Muscle layer of duodenum (tissue), 2 donors: ENCODE measurements around the gene IFITM5.
"Not testable (repeated sequence)": the region's sequence is repeated elsewhere in the genome, so short reads cannot be mapped to it uniquely, and the experiment has no call there.

Source experiments
- H3K27ac ChIP-seq: one replicate; pipeline ENCODE4 v1.7.0; 2013; ENCODE audit warnings: mild to moderate bottlenecking, low read length
- H3K27me3 ChIP-seq: one replicate; pipeline ENCODE4 v1.7.0; 2013; ENCODE audit warnings: low read depth, mild to moderate bottlenecking, control low read depth, low read length
- H3K36me3 ChIP-seq, 2 donors: one replicate each; pipeline ENCODE4 v1.7.0; 2013; ENCODE audit warnings: low read length in 2 of 2, control low read depth in 1 of 2, mild to moderate bottlenecking in 1 of 2; ENCODE audit not compliant: insufficient read depth in 2 of 2, control insufficient read depth in 1 of 2
- H3K4me1 ChIP-seq, 2 donors: one replicate each; pipeline ENCODE4 v1.7.0; 2013; ENCODE audit warnings: low read length in 2 of 2, mild to moderate bottlenecking in 2 of 2, control low read depth in 1 of 2, moderate library complexity in 1 of 2; ENCODE audit not compliant: insufficient read depth in 2 of 2, control insufficient read depth in 1 of 2
- H3K4me3 ChIP-seq, 2 donors: one replicate each; pipeline ENCODE4 v1.7.0; 2013; ENCODE audit warnings: low read length in 2 of 2, low read depth in 1 of 2, mild to moderate bottlenecking in 1 of 2
- H3K9me3 ChIP-seq, 2 donors: one replicate each; pipeline ENCODE4 v1.7.0; 2013; ENCODE audit warnings: low read length in 2 of 2, control low read depth in 1 of 2, mild to moderate bottlenecking in 1 of 2; ENCODE audit not compliant: control insufficient read depth in 1 of 2
- donor health status: healthy.

Gene IFITM5

GRCh38 chr11:272195-272930 is 27.0 kb downstream of the IFITM5 start:
- Histone ChIP-seq H3K4me3 (no peak overlapping the region), H3K27ac (peak overlapping the region; percentile 86), H3K4me1 (peaks cover 0 to 4% of the 10 kb centered on the region in 2 donors), H3K36me3 (no peaks in the 10 kb centered on the region), H3K9me3 (peaks cover 0 to 5% of the 10 kb centered on the region in 2 donors), H3K27me3 (no peaks in the 10 kb centered on the region)

DNA sequence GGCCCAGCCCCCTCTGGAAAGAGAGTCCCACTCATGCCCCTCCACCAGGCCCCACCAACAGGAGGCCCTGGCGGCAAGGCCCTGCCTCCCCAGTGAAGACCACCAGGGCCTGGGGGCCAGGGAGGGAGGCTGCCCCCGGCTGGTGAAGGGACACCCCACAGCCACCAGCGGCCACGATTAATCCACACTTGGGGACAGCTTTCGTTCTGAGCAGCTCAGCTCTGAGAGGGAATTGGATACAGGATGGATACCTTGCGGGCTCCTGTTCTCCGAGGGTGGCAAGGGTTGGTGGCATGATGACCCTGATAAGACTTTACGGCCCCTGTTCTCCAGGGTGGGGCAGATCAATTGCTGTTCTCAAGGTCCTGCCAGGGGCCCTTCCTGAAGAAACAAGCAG is 28.0 kb downstream of the IFITM5 start:
- H3K9me3 ChIP-seq = peaks cover 0 to 4% of the 10 kb centered on the region in 2 donors
- no peak overlapping the region for H3K4me3 ChIP-seq
- H3K27ac ChIP-seq = peak overlapping the region; percentile 75
- peaks cover 0 to 4% of the 10 kb centered on the region in 2 donors for H3K4me1 ChIP-seq
- no peaks in the 10 kb centered on the region for H3K36me3 ChIP-seq
- H3K27me3 ChIP-seq = no peaks in the 10 kb centered on the region

DNA sequence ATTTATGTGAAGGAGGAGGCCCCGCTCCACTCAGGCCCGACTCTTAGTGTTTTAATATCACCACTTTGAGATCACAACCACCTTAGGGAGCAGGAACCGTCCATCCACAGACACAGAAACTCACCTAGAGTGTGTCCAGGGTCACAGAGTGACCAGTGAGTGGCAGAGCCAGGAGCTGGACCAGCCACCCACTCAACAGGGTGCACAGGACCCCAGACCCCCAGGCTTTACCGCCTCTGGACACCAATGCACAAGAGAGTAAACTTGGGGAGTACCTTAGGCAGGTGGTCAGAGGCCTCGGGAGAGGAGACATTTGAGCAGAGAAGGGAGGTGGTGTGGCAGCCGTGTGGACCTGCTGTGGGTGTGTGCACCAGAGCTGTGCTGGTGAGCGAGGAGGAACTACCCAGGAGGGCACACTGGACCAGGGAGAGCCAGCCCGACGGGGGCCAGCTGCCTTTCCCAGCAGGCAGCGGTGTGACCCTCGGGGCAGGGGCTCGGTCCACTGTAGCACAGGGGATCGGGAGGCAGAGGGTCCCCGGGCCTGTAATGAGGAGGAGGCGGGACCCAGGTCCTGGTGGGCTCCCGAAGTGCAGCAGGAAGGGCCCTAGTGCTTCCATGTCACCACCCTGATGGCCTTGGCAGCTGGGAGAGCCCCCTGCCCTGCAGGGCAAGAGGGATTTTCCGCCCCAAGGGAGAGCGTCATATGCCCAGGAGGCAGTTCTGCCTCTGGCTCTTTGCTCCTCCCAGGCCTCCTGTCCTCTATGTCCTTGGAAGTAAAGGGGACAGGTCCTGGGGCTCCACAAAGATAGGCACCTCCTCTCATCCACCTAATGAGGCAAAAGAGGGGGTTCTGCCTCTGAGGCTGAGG is 28.6 kb downstream of the IFITM5 start:
- no peak overlapping the region for H3K4me3 ChIP-seq
- no peaks in the 10 kb centered on the region for H3K27me3 ChIP-seq
- H3K27ac ChIP-seq = peak overlapping the region; percentile 75
- H3K36me3 ChIP-seq = no peaks in the 10 kb centered on the region
- peaks cover 0 to 4% of the 10 kb centered on the region in 2 donors for H3K4me1 ChIP-seq
- H3K9me3 ChIP-seq = no peaks in the 10 kb centered on the region

- no peaks in the 10 kb centered on the region for H3K36me3 ChIP-seq
- peak overlapping the region in 1 of 2 donors; percentile 31 for H3K4me3 ChIP-seq
- H3K27ac ChIP-seq = peak overlapping the region; percentile 82
Observed at GRCh38 chr11:269146-269890, 30.0 kb downstream of the IFITM5 start.

DNA sequence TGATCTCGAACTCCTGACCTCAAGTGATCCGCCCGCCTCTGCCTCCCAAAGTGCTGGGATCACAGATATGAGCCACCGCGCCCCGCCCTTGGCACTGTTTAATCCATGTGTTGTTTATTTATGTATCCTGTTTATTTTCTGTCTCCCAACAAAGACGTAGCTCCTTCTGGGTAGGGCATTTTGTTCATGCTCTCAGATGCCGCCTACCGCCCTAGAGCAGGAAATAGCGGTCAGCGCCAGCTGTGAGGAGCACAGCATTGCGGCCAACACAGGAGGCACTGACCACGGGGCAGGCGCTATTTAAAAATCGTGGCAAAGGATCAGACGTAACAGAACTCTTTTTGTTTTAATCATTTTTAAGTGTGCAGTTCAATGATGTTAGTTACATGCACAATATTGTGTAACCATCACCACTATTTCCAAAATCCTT is 30.6 kb downstream of the IFITM5 start:
- not testable (repeated sequence) for H3K9me3 ChIP-seq, H3K27me3 ChIP-seq, H3K36me3 ChIP-seq, H3K4me1 ChIP-seq
- Histone ChIP-seq H3K4me3 (peak overlapping the region in 1 of 2 donors; percentile 31), H3K27ac (peak overlapping the region; percentile 82)

More at GRCh38 chr11:269146-269890, 30.0 kb downstream of the IFITM5 start:
- Histone ChIP-seq H3K9me3 (no peaks in the 10 kb centered on the region), H3K4me1 (peaks cover 0 to 4% of the 10 kb centered on the region in 2 donors), H3K27me3 (no peaks in the 10 kb centered on the region)

DNA sequence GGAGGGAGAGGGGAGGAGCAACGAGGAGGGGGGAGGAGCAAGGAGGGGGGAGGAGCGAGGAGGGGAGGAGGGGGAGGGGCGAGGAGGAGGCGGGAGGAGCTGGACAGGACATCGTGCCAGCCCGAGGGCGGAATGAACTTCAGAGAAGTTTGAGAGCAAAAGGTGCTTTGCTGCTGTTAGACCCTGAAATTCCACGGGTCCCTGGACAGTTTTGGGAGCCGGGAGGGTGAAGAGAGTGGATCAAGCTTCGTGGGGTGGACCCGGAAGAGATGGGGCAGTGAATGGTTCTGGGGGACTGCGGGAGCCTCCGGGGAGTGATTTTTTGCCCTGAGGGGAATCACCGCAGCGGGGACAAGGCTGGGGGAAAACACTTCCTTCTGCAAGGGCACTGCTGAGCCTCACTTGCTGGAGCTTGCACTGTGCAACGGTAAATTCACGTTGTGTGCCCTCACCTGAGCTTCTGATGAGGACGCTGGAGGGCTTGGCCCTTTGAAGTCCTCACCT is 31.8 kb downstream of the IFITM5 start:
- Histone ChIP-seq H3K4me1 (peaks cover 0 to 4% of the 10 kb centered on the region in 2 donors), H3K27ac (peak overlapping the region; percentile 82), H3K27me3 (no peaks in the 10 kb centered on the region), H3K36me3 (no peaks in the 10 kb centered on the region), H3K4me3 (peak overlapping the region; percentile 42 to 48), H3K9me3 (no peaks in the 10 kb centered on the region)

- H3K27me3 ChIP-seq = no peaks in the 10 kb centered on the region
- H3K9me3 ChIP-seq = no peaks in the 10 kb centered on the region
- peaks cover 0 to 4% of the 10 kb centered on the region in 2 donors for H3K4me1 ChIP-seq
- H3K36me3 ChIP-seq = no peaks in the 10 kb centered on the region
- H3K4me3 ChIP-seq = no peak overlapping the region
- H3K27ac ChIP-seq = no peak overlapping the region
Observed at GRCh38 chr11:266676-267439, 32.5 kb downstream of the IFITM5 start.

DNA sequence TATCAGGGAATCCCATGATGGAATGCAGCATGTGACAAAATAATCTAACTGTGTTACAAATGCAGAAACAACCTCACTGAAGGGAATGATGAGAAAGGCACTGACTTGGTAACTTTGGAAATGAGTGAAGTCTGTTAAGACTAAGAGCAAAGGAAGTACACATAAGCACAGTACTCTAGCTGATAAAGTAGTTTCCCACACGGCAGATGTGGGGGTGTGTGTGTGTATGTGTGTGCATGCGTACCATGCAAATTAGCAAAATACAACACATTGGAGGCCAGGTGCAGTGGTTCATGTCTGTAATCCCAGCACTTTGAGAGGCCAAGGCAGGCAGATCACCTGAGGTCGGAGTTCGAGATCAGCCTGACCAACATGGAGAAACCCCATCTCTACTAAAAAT is 37.7 kb downstream of the IFITM5 start:
- Histone ChIP-seq H3K4me1 (no peaks in the 10 kb centered on the region), H3K27me3 (no peaks in the 10 kb centered on the region), H3K9me3 (no peaks in the 10 kb centered on the region), H3K36me3 (no peaks in the 10 kb centered on the region), H3K27ac (no peak overlapping the region), H3K4me3 (no peak overlapping the region)

GRCh38 chr11:259413-259812 is 39.9 kb downstream of the IFITM5 start:
- H3K27ac ChIP-seq = no peak overlapping the region
- no peaks in the 10 kb centered on the region for H3K9me3 ChIP-seq
- no peaks in the 10 kb centered on the region for H3K4me1 ChIP-seq
- no peak overlapping the region for H3K4me3 ChIP-seq
- H3K36me3 ChIP-seq = no peaks in the 10 kb centered on the region
- H3K27me3 ChIP-seq = no peaks in the 10 kb centered on the region

DNA sequence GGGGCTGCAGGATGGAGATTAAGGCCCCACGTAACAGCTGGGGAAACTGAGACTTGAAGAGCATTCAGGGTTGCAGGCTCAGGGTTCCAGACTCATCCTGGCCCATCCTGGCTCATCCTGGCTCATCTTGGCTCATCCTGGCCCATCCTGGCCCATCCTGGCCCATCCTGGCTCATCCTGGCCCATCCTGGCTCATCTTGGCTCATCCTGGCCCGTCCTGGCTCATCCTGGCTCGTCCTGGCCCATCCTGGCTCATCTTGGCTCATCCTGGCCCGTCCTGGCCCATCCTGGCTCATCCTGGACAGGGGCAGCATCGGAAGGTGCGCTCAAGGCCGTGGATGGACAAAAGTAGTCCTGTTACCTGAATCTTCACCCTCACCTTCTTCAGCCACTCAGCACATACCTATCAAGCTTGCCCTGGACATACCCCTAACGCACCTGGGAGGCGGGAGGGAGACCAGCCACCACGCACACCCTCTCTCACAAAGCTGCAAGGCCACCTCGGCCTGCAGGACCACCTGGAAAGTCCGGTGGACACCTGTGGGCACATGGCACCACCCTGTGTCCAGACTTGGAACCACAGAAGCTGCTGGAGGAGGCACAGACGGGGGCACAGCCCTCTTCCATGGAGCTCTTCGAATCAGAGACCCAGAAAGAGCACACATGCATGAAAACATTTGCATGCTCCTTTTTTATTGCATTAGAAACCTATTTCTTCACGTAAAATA is 41.4 kb downstream of the IFITM5 start:
- Histone ChIP-seq H3K4me3 (no peak overlapping the region), H3K27ac (no peak overlapping the region), H3K4me1 (no peaks in the 10 kb centered on the region), H3K27me3 (no peaks in the 10 kb centered on the region), H3K36me3 (peaks cover 7 to 8% of the 10 kb centered on the region in 2 donors), H3K9me3 (no peaks in the 10 kb centered on the region)
